Activated CD4-positive, alpha-beta T cell treated with anti-CD3 and anti-CD28 coated beads, Interleukin-10, Interleukin-2, amounts not matched to agents 100 ng/mL and 50 ng/mL, durations not matched to agents 16 hours and 8 hours (primary cell): ENCODE results near the gene CMTM8.
A peak's percentile ranks its signal among the peaks of the same experiment; 100 is the strongest.

Source experiments
- DNase-seq: peaks from one replicate; pipeline ENCODE4 v3.0.0-alpha.2; 2020

The CMTM8 gene

GRCh38 chr3:32236377-32236776 lies 2.1 kb upstream of the CMTM8 start:
- no peak for DNase-seq

- no peak for DNase-seq
Observed at GRCh38 chr3:32237670-32238452, 619 bp upstream of the CMTM8 start.

- no peak for DNase-seq
Observed at GRCh38 chr3:32239307-32240158, 1.1 kb downstream of the CMTM8 start.

- DNase-seq: peak; percentile 55
Observed at GRCh38 chr3:32240159-32240545, 1.7 kb downstream of the CMTM8 start.

- no peak for DNase-seq
Observed at GRCh38 chr3:32241100-32241499, 2.6 kb downstream of the CMTM8 start.

- DNase-seq: no peak
Observed at GRCh38 chr3:32243519-32243918, 5.0 kb downstream of the CMTM8 start.

- DNase-seq: peak; percentile 41
Observed at GRCh38 chr3:32245200-32245599, 6.7 kb downstream of the CMTM8 start.

- DNase-seq: no peak
Observed at GRCh38 chr3:32246079-32246675, 7.7 kb downstream of the CMTM8 start.

- DNase-seq: peak; percentile 58
Observed at GRCh38 chr3:32249184-32249782, 10.8 kb downstream of the CMTM8 start.

GRCh38 chr3:32254268-32254667 lies 15.8 kb downstream of the CMTM8 start:
- no peak for DNase-seq

GRCh38 chr3:32255345-32255744 lies 16.9 kb downstream of the CMTM8 start:
- DNase-seq: peak; percentile 23

- no peak for DNase-seq
Observed at GRCh38 chr3:32256206-32256605, 17.7 kb downstream of the CMTM8 start.

- DNase-seq: no peak
Observed at GRCh38 chr3:32257042-32257441, 18.6 kb downstream of the CMTM8 start.

- DNase-seq: peak; percentile 8
Observed at GRCh38 chr3:32257641-32258438, 19.4 kb downstream of the CMTM8 start.

- DNase-seq: no peak
Observed at GRCh38 chr3:32258869-32259268, 20.4 kb downstream of the CMTM8 start.

GRCh38 chr3:32261545-32261944 lies 23.1 kb downstream of the CMTM8 start:
- DNase-seq: no peak

GRCh38 chr3:32262201-32262600 lies 23.7 kb downstream of the CMTM8 start:
- no peak for DNase-seq

- no peak for DNase-seq
Observed at GRCh38 chr3:32274306-32274705, 35.8 kb downstream of the CMTM8 start.

- DNase-seq: no peak
Observed at GRCh38 chr3:32275506-32275905, 37.0 kb downstream of the CMTM8 start.

- DNase-seq: no peak
Observed at GRCh38 chr3:32276279-32276841, 37.9 kb downstream of the CMTM8 start.

- no peak for DNase-seq
Observed at GRCh38 chr3:32278714-32279113, 40.2 kb downstream of the CMTM8 start.

GRCh38 chr3:32280262-32280910 lies 41.9 kb downstream of the CMTM8 start:
- no peak for DNase-seq
